CD4-positive, alpha-beta T cell treated with Interleukin-6 at 100 ng/mL for 8 hours (primary cell): ENCODE measurements around the gene MXRA8.

Source experiments
- DNase-seq: peaks from one replicate; pipeline ENCODE4 v3.0.0-alpha.2; 2020; ENCODE audit warnings: mixed read lengths, low spot score

The MXRA8 gene

GRCh38 chr1:1348420-1349255, 9.7 kb downstream of the MXRA8 start:
- no peak for DNase-seq

- no peak for DNase-seq
These were observed 10.5 kb downstream of the MXRA8 start for GRCh38 chr1:1347663-1348419.

- DNase-seq, result no peak
These were observed 11.2 kb downstream of the MXRA8 start for GRCh38 chr1:1347026-1347595.

GRCh38 chr1:1346501-1346890, 11.9 kb downstream of the MXRA8 start:
- no peak for DNase-seq

GRCh38 chr1:1345860-1346500, 12.4 kb downstream of the MXRA8 start:
- no peak for DNase-seq

GRCh38 chr1:1345384-1345783, 13.0 kb downstream of the MXRA8 start:
- DNase-seq, result no peak

GRCh38 chr1:1344655-1345361, 13.5 kb downstream of the MXRA8 start:
- peak; percentile 30 for DNase-seq

- DNase-seq, result no peak
These were observed 14.4 kb downstream of the MXRA8 start for GRCh38 chr1:1343811-1344421.

GRCh38 chr1:1342584-1343115, 15.7 kb downstream of the MXRA8 start:
- no peak for DNase-seq

- DNase-seq, result no peak
These were observed 16.2 kb downstream of the MXRA8 start for GRCh38 chr1:1342061-1342562.

- no peak for DNase-seq
These were observed 16.8 kb downstream of the MXRA8 start for GRCh38 chr1:1341549-1342021.

GRCh38 chr1:1340791-1341548, 17.4 kb downstream of the MXRA8 start:
- no peak for DNase-seq

- DNase-seq, result no peak
These were observed 18.2 kb downstream of the MXRA8 start for GRCh38 chr1:1340185-1340584.

GRCh38 chr1:1338278-1338677, 20.1 kb downstream of the MXRA8 start:
- DNase-seq, result no peak

GRCh38 chr1:1337793-1338147, 20.6 kb downstream of the MXRA8 start:
- no peak for DNase-seq

GRCh38 chr1:1336931-1337792, 21.2 kb downstream of the MXRA8 start:
- DNase-seq, result no peak

- DNase-seq, result no peak
These were observed 21.9 kb downstream of the MXRA8 start for GRCh38 chr1:1336446-1336845.

GRCh38 chr1:1335792-1336248, 22.5 kb downstream of the MXRA8 start:
- DNase-seq, result no peak

GRCh38 chr1:1335283-1335682, 23.1 kb downstream of the MXRA8 start:
- DNase-seq, result no peak
